Nephron progenitor cell (in vitro differentiated cells): Measurements from ENCODE around the gene PVR.
"Not testable (repeated sequence)": the region's sequence is repeated elsewhere in the genome, so short reads cannot be mapped to it uniquely, and the experiment has no call there.

Source experiments
- DNase-seq: peaks from one replicate; pipeline ENCODE4 v3.0.0; 2021
- H3K27ac Mint-ChIP-seq: 2 replicates; pipeline ENCODE4 v1.8.0; 2021; ENCODE audit warnings: mild to moderate bottlenecking, moderate library complexity, mixed read lengths
- H3K27me3 Mint-ChIP-seq: 2 replicates; pipeline ENCODE4 v1.8.0; 2021; ENCODE audit warnings: mild to moderate bottlenecking, low read depth, mixed read lengths; ENCODE audit not compliant: poor library complexity
- H3K36me3 Mint-ChIP-seq: 2 replicates; pipeline ENCODE4 v1.8.0; 2021; ENCODE audit warnings: low read depth, mixed read lengths
- H3K4me1 Mint-ChIP-seq: 2 replicates; pipeline ENCODE4 v1.8.0; 2021; ENCODE audit warnings: mixed read lengths
- H3K4me3 Mint-ChIP-seq: 2 replicates; pipeline ENCODE4 v1.8.0; 2021; ENCODE audit warnings: mild to moderate bottlenecking, moderate library complexity, mixed read lengths
- H3K9me3 Mint-ChIP-seq: 2 replicates; pipeline ENCODE4 v1.8.0; 2021; ENCODE audit warnings: mild to moderate bottlenecking, moderate library complexity, mixed read lengths
- TF ChIP-seq, protein P1 (sequence below): fragments of 200-600 bp; sonication (generic); IDR thresholded peaks from 2 replicates; pipeline ENCODE4 v1.5.0; 2021; ENCODE audit warnings: antibody characterized with exemption

Gene PVR

DNA sequence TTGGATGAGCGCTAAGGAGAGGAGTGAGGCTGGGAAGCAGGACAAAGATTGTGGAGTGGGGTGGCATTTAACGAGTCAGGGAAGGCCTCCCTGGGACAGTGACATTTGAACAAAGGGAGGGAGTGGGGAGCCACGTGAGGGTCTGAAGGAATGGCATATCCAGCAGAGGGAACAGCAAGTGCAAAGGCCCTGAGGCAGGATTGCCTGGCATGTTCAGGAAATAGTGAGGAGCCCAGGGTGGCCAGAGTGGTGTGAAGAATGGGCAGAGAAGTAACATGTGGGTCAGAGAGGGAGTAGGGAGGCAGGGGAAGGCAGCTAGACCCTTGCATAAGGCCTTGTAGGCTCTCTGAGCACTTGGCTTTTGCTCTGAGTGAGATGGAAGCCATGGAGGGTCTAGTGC is 14.9 kb upstream of the PVR start:
- Mint-ChIP-seq H3K4me3 (no peak overlapping the region), H3K27me3 (peaks cover 14% of the 10 kb centered on the region), H3K4me1 (peaks cover 5% of the 10 kb centered on the region), H3K27ac (peak overlapping the region; percentile 82), H3K9me3 (peaks cover 7% of the 10 kb centered on the region), H3K36me3 (no peaks in the 10 kb centered on the region)
- TF ChIP-seq, protein P1, sequence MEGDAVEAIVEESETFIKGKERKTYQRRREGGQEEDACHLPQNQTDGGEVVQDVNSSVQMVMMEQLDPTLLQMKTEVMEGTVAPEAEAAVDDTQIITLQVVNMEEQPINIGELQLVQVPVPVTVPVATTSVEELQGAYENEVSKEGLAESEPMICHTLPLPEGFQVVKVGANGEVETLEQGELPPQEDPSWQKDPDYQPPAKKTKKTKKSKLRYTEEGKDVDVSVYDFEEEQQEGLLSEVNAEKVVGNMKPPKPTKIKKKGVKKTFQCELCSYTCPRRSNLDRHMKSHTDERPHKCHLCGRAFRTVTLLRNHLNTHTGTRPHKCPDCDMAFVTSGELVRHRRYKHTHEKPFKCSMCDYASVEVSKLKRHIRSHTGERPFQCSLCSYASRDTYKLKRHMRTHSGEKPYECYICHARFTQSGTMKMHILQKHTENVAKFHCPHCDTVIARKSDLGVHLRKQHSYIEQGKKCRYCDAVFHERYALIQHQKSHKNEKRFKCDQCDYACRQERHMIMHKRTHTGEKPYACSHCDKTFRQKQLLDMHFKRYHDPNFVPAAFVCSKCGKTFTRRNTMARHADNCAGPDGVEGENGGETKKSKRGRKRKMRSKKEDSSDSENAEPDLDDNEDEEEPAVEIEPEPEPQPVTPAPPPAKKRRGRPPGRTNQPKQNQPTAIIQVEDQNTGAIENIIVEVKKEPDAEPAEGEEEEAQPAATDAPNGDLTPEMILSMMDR = no peak
- no peak for DNase-seq

DNA sequence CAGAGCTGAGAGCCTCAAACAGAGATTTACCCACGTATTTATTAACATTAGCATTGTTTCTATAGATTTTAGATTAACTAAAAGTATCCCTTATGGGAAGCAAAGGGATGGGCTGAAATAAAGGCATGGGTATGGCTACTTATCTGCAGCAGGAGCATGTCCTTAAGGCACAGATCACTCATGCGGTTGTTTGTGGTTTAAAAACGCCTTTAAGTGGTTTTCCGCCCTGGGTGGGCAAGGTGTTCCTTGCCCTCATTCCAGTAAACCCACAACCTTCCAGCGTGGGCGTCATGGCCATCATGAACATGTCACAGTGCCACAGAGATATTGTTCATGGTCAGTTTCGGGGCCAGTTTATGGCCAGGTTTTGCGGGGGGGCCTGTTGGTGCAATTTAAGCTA is 12.1 kb upstream of the PVR start:
- H3K36me3 Mint-ChIP-seq = not testable (repeated sequence)
- H3K27me3 Mint-ChIP-seq = peaks cover 14% of the 10 kb centered on the region

GRCh38 chr19:44634058-44634457 is 9.7 kb upstream of the PVR start:
- Mint-ChIP-seq H3K4me1 (peaks cover 26% of the 10 kb centered on the region), H3K27me3 (peaks cover 13% of the 10 kb centered on the region)
- not testable (repeated sequence) for H3K9me3 Mint-ChIP-seq, H3K27ac Mint-ChIP-seq, H3K4me3 Mint-ChIP-seq, H3K36me3 Mint-ChIP-seq, DNase-seq

More for the DNA sequence above, 12.1 kb upstream of the PVR start:
- not testable (repeated sequence) for H3K9me3 Mint-ChIP-seq, DNase-seq, H3K4me3 Mint-ChIP-seq, H3K27ac Mint-ChIP-seq
- H3K4me1 Mint-ChIP-seq = peaks cover 15% of the 10 kb centered on the region

DNA sequence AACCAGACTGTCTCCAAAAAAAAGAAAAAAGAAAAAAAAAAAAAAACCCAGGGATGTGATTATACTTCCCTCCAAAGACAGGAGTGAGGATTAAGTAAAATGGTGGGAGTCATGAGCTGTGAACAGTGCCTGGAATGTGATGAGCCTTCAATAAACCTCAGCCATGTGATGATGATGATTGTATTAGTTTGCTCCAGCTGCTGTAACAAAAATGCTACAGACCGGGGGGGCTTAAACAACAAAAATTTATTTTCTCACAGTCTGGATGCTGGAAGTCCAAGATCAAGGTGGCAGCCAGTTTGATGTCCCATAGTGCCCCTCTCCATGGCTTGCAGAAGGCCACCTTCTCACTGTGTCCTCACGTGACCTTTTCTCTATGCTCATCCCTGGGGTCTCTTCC is 8.9 kb upstream of the PVR start:
- H3K4me1 Mint-ChIP-seq = peaks cover 33% of the 10 kb centered on the region
- H3K4me3 Mint-ChIP-seq = no peak overlapping the region

DNA sequence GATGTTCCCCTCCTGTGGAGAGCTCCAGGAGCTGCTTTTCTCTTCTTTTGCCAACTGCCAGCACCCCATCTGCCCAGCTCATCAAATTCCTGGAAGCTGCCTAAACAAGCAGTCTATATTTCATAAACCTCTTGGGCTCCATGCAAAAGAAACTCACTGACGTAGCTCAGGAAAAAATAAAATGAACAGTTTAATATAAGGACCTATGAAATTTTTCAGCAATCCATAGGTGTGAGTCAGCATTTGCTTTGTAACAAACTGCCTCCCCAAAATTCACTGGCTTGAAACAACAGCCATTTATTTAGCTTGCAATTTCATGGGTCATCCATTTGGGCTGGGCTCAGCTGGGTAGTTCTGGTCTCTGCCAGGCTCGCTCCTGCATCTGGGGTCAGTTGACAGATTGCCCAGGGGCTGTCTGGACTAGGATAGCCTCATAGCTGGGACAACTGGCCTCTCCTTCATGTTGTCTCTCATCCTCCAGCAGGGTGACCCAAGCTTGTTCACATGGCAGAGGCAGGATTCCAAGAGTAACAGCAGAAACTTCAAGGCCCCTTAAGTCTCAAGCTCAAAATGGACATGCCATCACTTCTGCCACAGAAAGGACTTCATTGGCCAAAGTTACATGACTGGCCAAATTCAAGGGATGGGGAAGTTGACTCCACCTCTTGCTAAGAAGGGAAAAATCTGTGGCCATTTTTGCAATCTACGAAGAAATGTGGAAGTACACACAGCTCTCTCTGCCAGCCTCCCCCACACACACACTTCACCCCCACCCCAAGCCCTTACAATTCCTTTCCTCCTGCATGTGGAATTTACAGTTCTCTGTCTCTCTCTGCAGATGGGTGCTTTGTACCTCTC is 7.9 kb upstream of the PVR start:
- no peak for DNase-seq
- H3K4me1 Mint-ChIP-seq = peaks cover 40% of the 10 kb centered on the region
- TF ChIP-seq, protein P1 = no peak
- H3K27me3 Mint-ChIP-seq = peaks cover 12% of the 10 kb centered on the region
- no peaks in the 10 kb centered on the region for H3K36me3 Mint-ChIP-seq
- no peak overlapping the region for H3K27ac Mint-ChIP-seq
- H3K4me3 Mint-ChIP-seq = no peak overlapping the region
- peaks cover 8% of the 10 kb centered on the region for H3K9me3 Mint-ChIP-seq

More for the DNA sequence above, 8.9 kb upstream of the PVR start:
- Mint-ChIP-seq H3K27ac (no peak overlapping the region), H3K27me3 (peaks cover 13% of the 10 kb centered on the region), H3K36me3 (no peaks in the 10 kb centered on the region), H3K9me3 (peaks cover 8% of the 10 kb centered on the region)
- TF ChIP-seq, protein P1 = no peak
- no peak for DNase-seq

DNA sequence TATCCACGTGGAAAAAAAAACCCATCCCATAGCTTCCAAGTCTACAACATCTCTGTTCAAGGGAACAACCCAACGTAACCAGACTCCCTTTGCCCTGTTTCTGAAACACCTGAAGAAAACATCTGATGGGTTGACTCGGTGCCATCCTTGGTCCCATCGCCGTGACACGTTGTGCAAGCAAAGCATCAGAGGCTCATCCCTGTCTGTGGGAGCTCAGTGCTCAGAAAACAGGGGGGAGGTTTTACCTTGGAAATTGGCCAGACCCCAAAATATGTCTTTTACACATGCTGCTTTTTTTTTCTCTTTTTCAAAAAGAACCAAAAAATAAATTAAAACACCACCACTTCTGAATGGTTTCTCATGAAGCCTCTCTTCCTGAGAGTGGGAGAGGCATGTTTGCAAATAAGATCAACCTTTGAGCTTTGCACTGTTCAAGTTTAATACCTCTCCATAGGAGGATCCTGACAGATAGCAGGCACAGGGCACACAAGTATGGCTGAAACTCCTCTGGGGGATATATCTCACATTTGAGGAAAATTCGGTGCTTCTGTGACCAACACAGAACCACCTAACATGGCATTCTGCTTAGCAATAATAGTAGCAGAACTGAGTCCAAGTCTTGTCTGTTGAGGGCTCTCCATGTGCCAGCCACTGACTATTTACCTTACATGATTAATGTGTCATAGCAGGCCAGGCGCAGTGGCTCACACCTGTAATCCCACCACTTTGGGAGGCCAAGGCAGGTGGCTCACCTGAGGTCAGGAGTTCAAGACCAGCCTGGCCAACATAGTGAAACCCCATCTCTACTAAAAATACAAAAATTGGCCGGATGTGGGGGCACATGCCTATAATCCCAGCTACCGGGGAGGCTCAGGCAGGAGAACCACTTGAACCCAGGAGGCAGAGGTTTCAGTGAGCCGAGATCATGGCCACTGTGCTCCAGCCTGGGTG is 7.0 kb upstream of the PVR start:
- Mint-ChIP-seq H3K4me1 (peaks cover 40% of the 10 kb centered on the region), H3K27ac (no peak overlapping the region), H3K36me3 (no peaks in the 10 kb centered on the region), H3K4me3 (no peak overlapping the region), H3K9me3 (peaks cover 8% of the 10 kb centered on the region), H3K27me3 (peaks cover 15% of the 10 kb centered on the region)
- TF ChIP-seq, protein P1 = no peak
- no peak for DNase-seq
